ENCODE data around the gene UBE2M. TPM values are rescaled to one million over a fixed set of nuclear protein-coding genes. Genes with fewer than 3 reads are reported as not detected.

The UBE2M gene
- total RNA-seq, 1 donor from 2014 or later: 78.3 TPM

- DNase-seq (ENCODE audit: extremely low spot score, unreplicated experiment): no peak
- no peak for TF ChIP-seq CTCF (IDR thresholded peaks at IDR 0.05)
- no peak overlapping the region for H3K4me3 Mint-ChIP-seq (ENCODE audit: unreplicated experiment)
- H3K4me1 Mint-ChIP-seq (ENCODE audit: unreplicated experiment): no peaks in the 10 kb centered on the region
- peaks cover 30% of the 10 kb centered on the region for H3K27me3 Mint-ChIP-seq (ENCODE audit: unreplicated experiment)
- no peaks in the 10 kb centered on the region for H3K36me3 Mint-ChIP-seq (ENCODE audit: unreplicated experiment)
- H3K27ac Mint-ChIP-seq (ENCODE audit: unreplicated experiment): no peak overlapping the region
- H3K9me3 Mint-ChIP-seq (ENCODE audit: unreplicated experiment): no peaks in the 10 kb centered on the region
Observed at GRCh38 chr19:58529405-58529804, 29.0 kb downstream of the UBE2M start.

- H3K36me3 Mint-ChIP-seq (ENCODE audit: unreplicated experiment): no peaks in the 10 kb centered on the region
- DNase-seq (ENCODE audit: extremely low spot score, unreplicated experiment): no peak
- no peak overlapping the region for H3K4me3 Mint-ChIP-seq (ENCODE audit: unreplicated experiment)
- H3K4me1 Mint-ChIP-seq (ENCODE audit: unreplicated experiment): peaks cover 21% of the 10 kb centered on the region
- no peak overlapping the region for H3K27ac Mint-ChIP-seq (ENCODE audit: unreplicated experiment)
- no peak for TF ChIP-seq CTCF (IDR thresholded peaks at IDR 0.05)
- no peaks in the 10 kb centered on the region for H3K9me3 Mint-ChIP-seq (ENCODE audit: unreplicated experiment)
- H3K27me3 Mint-ChIP-seq (ENCODE audit: unreplicated experiment): no peaks in the 10 kb centered on the region
Observed at GRCh38 chr19:58522709-58523108, 35.7 kb downstream of the UBE2M start.

- Mint-ChIP-seq H3K27ac (ENCODE audit: unreplicated experiment) (no peak overlapping the region), H3K9me3 (ENCODE audit: unreplicated experiment) (no peaks in the 10 kb centered on the region), H3K27me3 (ENCODE audit: unreplicated experiment) (no peaks in the 10 kb centered on the region), H3K4me3 (ENCODE audit: unreplicated experiment) (peak overlapping the region; percentile 44), H3K36me3 (ENCODE audit: unreplicated experiment) (no peaks in the 10 kb centered on the region), H3K4me1 (ENCODE audit: unreplicated experiment) (peaks cover 21% of the 10 kb centered on the region)
- DNase-seq (ENCODE audit: extremely low spot score, unreplicated experiment): no peak
- TF ChIP-seq CTCF (IDR thresholded peaks at IDR 0.05): no peak
Observed at GRCh38 chr19:58521651-58522050, 36.8 kb downstream of the UBE2M start.

GRCh38 chr19:58520257-58520599 is 38.2 kb downstream of the UBE2M start:
- Mint-ChIP-seq H3K9me3 (ENCODE audit: unreplicated experiment) (no peaks in the 10 kb centered on the region), H3K4me1 (ENCODE audit: unreplicated experiment) (peaks cover 28% of the 10 kb centered on the region)

More at GRCh38 chr19:58520257-58520599, 38.2 kb downstream of the UBE2M start:
- no peak for DNase-seq (ENCODE audit: extremely low spot score, unreplicated experiment)
- peak overlapping the region; percentile 98 for H3K27ac Mint-ChIP-seq (ENCODE audit: unreplicated experiment)
- H3K36me3 Mint-ChIP-seq (ENCODE audit: unreplicated experiment): peaks cover 10% of the 10 kb centered on the region
- H3K4me3 Mint-ChIP-seq (ENCODE audit: unreplicated experiment): peak overlapping the region; percentile 97
- H3K27me3 Mint-ChIP-seq (ENCODE audit: unreplicated experiment): no peaks in the 10 kb centered on the region
- no peak for TF ChIP-seq CTCF (IDR thresholded peaks at IDR 0.05)

All from osteocyte (in vitro differentiated cells).